Measurements from ENCODE around the gene CTIF.

CTIF gene

GRCh38 chr18:48762022-48762421 is 223.2 kb downstream of the CTIF start:
- no peak for DNase-seq

GRCh38 chr18:48762836-48763718 is 224.2 kb downstream of the CTIF start:
- no peak for DNase-seq

GRCh38 chr18:48763719-48764100 is 224.9 kb downstream of the CTIF start:
- DNase-seq: no peak

GRCh38 chr18:48765053-48765452 is 226.2 kb downstream of the CTIF start:
- DNase-seq: no peak

GRCh38 chr18:48766026-48766425 is 227.2 kb downstream of the CTIF start:
- DNase-seq: no peak

- DNase-seq: no peak
These were observed 227.7 kb downstream of the CTIF start for GRCh38 chr18:48766487-48766886.

- no peak for DNase-seq
These were observed 228.4 kb downstream of the CTIF start for GRCh38 chr18:48767090-48767690.

- no peak for DNase-seq
These were observed 230.3 kb downstream of the CTIF start for GRCh38 chr18:48769006-48769636.

- DNase-seq: no peak
These were observed 231.4 kb downstream of the CTIF start for GRCh38 chr18:48770243-48770642.

GRCh38 chr18:48771641-48772375 is 233.0 kb downstream of the CTIF start:
- no peak for DNase-seq

- no peak for DNase-seq
These were observed 233.6 kb downstream of the CTIF start for GRCh38 chr18:48772457-48772856.

GRCh38 chr18:48773821-48774220 is 235.0 kb downstream of the CTIF start:
- DNase-seq: no peak

GRCh38 chr18:48774941-48775340 is 236.1 kb downstream of the CTIF start:
- no peak for DNase-seq

GRCh38 chr18:48775372-48776155 is 236.7 kb downstream of the CTIF start:
- DNase-seq: no peak

GRCh38 chr18:48776156-48776555 is 237.3 kb downstream of the CTIF start:
- DNase-seq: no peak

- DNase-seq: no peak
These were observed 237.8 kb downstream of the CTIF start for GRCh38 chr18:48776641-48777025.

- DNase-seq: peak; percentile 58 to 59
These were observed 238.4 kb downstream of the CTIF start for GRCh38 chr18:48777026-48777743.

GRCh38 chr18:48777744-48778116 is 238.9 kb downstream of the CTIF start:
- DNase-seq: no peak

GRCh38 chr18:48778344-48779011 is 239.6 kb downstream of the CTIF start:
- DNase-seq: no peak

- no peak for DNase-seq
These were observed 240.6 kb downstream of the CTIF start for GRCh38 chr18:48779462-48779861.

- DNase-seq: no peak
These were observed 241.5 kb downstream of the CTIF start for GRCh38 chr18:48780201-48780912.

Measured in activated CD4-positive, alpha-beta T cell treated with anti-CD3 and anti-CD28 coated beads, Interleukin-2, amount 50 U/mL, for 4 hours (primary cell).